Smooth muscle cell (in vitro differentiated cells): ENCODE measurements around the gene PTAFR. TPM values are rescaled to one million over a fixed set of nuclear protein-coding genes. Genes with fewer than 3 reads are reported as not detected.

Experiments
- DNase-seq: peaks from one replicate; lab custom pipeline; 2025; ENCODE audit not compliant: unreplicated experiment; lab: John Stamatoyannopoulos, UW
- H2AFZ ChIP-seq: fragments of 200-600 bp; sonication (generic); 2 replicates; pipeline ENCODE4 v1.6.0; 2016; ENCODE audit warnings: antibody characterized with exemption, low read depth, mild to moderate bottlenecking
- H3F3A ChIP-seq: fragments of 200-600 bp; sonication (generic); 2 replicates; pipeline ENCODE4 v1.6.0; 2017; ENCODE audit warnings: antibody characterized with exemption, low read depth
- H3K27ac ChIP-seq: fragments of 200-600 bp; sonication (generic); 2 replicates; pipeline ENCODE4 v1.5.1; 2016; ENCODE audit warnings: low read depth, mild to moderate bottlenecking
- H3K27me3 ChIP-seq: fragments of 200-600 bp; sonication (generic); 2 replicates; pipeline ENCODE4 v1.6.1; 2016; ENCODE audit warnings: low read depth, mild to moderate bottlenecking
- H3K36me3 ChIP-seq: fragments of 200-600 bp; sonication (generic); 2 replicates; pipeline ENCODE4 v1.5.1; 2016; ENCODE audit warnings: low read depth
- H3K4me1 ChIP-seq: fragments of 200-600 bp; sonication (generic); 2 replicates; pipeline ENCODE4 v1.5.1; 2016; ENCODE audit warnings: low read depth
- H3K4me2 ChIP-seq: fragments of 200-600 bp; sonication (generic); 2 replicates; pipeline ENCODE4 v1.6.0; 2016; ENCODE audit warnings: mild to moderate bottlenecking
- H3K4me3 ChIP-seq: fragments of 200-600 bp; sonication (generic); 2 replicates; pipeline ENCODE4 v1.5.1; 2016; ENCODE audit warnings: mild to moderate bottlenecking
- H3K79me2 ChIP-seq: fragments of 200-600 bp; sonication (generic); 2 replicates; pipeline ENCODE4 v1.6.0; 2016; ENCODE audit warnings: low read depth, mild to moderate bottlenecking
- H3K9ac ChIP-seq: fragments of 200-600 bp; sonication (generic); 2 replicates; pipeline ENCODE4 v1.6.0; 2016; ENCODE audit warnings: low read depth
- H3K9me3 ChIP-seq: fragments of 200-600 bp; sonication (generic); replicated peaks from 2 replicates; pipeline ENCODE4 v1.5.1; 2016; ENCODE audit warnings: low read depth
- H4K20me1 ChIP-seq: fragments of 200-600 bp; sonication (generic); 2 replicates; pipeline ENCODE4 v1.6.0; 2016; ENCODE audit warnings: low read depth
- CTCF ChIP-seq: fragments of 200-600 bp; sonication (generic); IDR thresholded peaks from 2 replicates; pipeline ENCODE4 v1.5.1; 2017; ENCODE audit warnings: borderline replicate concordance, mild to moderate bottlenecking, antibody characterized with exemption; ENCODE audit not compliant: insufficient read depth, poor library complexity, severe bottlenecking
- WGBS: methylation state at CpG from one replicate; pipeline ENCODE4 v1.1.7; 2016; ENCODE audit warnings: low lambda C conversion rate; 5-methylcytosine and 5-hydroxymethylcytosine counted together
- polyA plus RNA-seq: library from polyadenylated mRNA; unstranded; fragments of >200 nt; fragmentation: Nextera tagmentation; extraction: Ambion mirVana; gene quantifications from 2 replicates; pipeline ENCODE4 v1.2.1, GENCODE V29; 2016
- total RNA-seq: library from RNA; depleted of rRNA; stranded (reverse); fragments of >200 nt; gene quantifications from 2 replicates; pipeline ENCODE4 v1.2.3, GENCODE V29; 2014

Gene PTAFR
- total and polyA plus RNA-seq, 2 experiments from 2014 or later, result 0.16 to 0.49 TPM

- Histone ChIP-seq H3K9ac (no peak overlapping the region), H3K27ac (no peak overlapping the region), H3K79me2 (no peaks in the 10 kb centered on the region), H3K4me3 (no peak overlapping the region), H3K4me2 (no peak overlapping the region), H3K27me3 (no peaks in the 10 kb centered on the region), H3F3A (no peaks in the 10 kb centered on the region), H3K36me3 (no peaks in the 10 kb centered on the region), H3K9me3 (no peaks in the 10 kb centered on the region), H3K4me1 (no peaks in the 10 kb centered on the region), H4K20me1 (no peaks in the 10 kb centered on the region), H2AFZ (no peak overlapping the region)
- WGBS, result 85% methylated on average over 7 of the region's 7 CpGs
- TF ChIP-seq CTCF, result no peak
- DNase-seq, result no peak
Measured at GRCh38 chr1:28139025-28139712, 37.3 kb downstream of the PTAFR start.

GRCh38 chr1:28136922-28137613 lies 39.4 kb downstream of the PTAFR start:
- no peaks in the 10 kb centered on the region for H3K9me3 ChIP-seq
- no peak overlapping the region for H3K4me2 ChIP-seq
- H3K27ac ChIP-seq, result no peak overlapping the region
- WGBS, result 64% methylated on average over 4 of the region's 4 CpGs
- H3K4me1 ChIP-seq, result no peaks in the 10 kb centered on the region
- H4K20me1 ChIP-seq, result no peaks in the 10 kb centered on the region
- H3K79me2 ChIP-seq, result no peaks in the 10 kb centered on the region
- H3K36me3 ChIP-seq, result no peaks in the 10 kb centered on the region
- TF ChIP-seq CTCF, result no peak
- no peaks in the 10 kb centered on the region for H3F3A ChIP-seq
- no peak overlapping the region for H2AFZ ChIP-seq
- DNase-seq, result no peak
- H3K9ac ChIP-seq, result no peak overlapping the region
- no peaks in the 10 kb centered on the region for H3K27me3 ChIP-seq
- no peak overlapping the region for H3K4me3 ChIP-seq

GRCh38 chr1:28136169-28136921 lies 40.1 kb downstream of the PTAFR start:
- no peak overlapping the region for H3K4me3 ChIP-seq
- no peaks in the 10 kb centered on the region for H4K20me1 ChIP-seq
- 83% methylated on average over 8 of the region's 8 CpGs for WGBS
- no peaks in the 10 kb centered on the region for H3K36me3 ChIP-seq
- H3K27ac ChIP-seq, result no peak overlapping the region
- no peak overlapping the region for H2AFZ ChIP-seq
- H3K4me2 ChIP-seq, result no peak overlapping the region
- no peaks in the 10 kb centered on the region for H3K4me1 ChIP-seq
- no peak for TF ChIP-seq CTCF
- H3K27me3 ChIP-seq, result no peaks in the 10 kb centered on the region
- H3K79me2 ChIP-seq, result no peaks in the 10 kb centered on the region
- no peaks in the 10 kb centered on the region for H3K9me3 ChIP-seq
- no peak overlapping the region for H3K9ac ChIP-seq
- no peaks in the 10 kb centered on the region for H3F3A ChIP-seq
- no peak for DNase-seq
